Measurements from ENCODE around the gene FSTL5. TPM values are rescaled to one million over a fixed set of nuclear protein-coding genes. Genes with fewer than 3 reads are reported as not detected.

Gene FSTL5
- total RNA-seq, 1 donor from 2014 or later: 0.05 TPM

GRCh38 chr4:161583549-161583948 lies 580.3 kb downstream of the FSTL5 start:
- DNase-seq (ENCODE audit: low read depth): no peak

GRCh38 chr4:161581262-161582230 lies 582.3 kb downstream of the FSTL5 start:
- peak; percentile 8 for DNase-seq (ENCODE audit: low read depth)

GRCh38 chr4:161577579-161578301 lies 586.1 kb downstream of the FSTL5 start:
- no peak for DNase-seq (ENCODE audit: low read depth)

GRCh38 chr4:161573836-161574235 lies 590.0 kb downstream of the FSTL5 start:
- DNase-seq (ENCODE audit: low read depth): no peak

- peak; percentile 39 for DNase-seq (ENCODE audit: low read depth)
Measured at GRCh38 chr4:161564230-161564834, 599.5 kb downstream of the FSTL5 start.

- peak; percentile 76 for DNase-seq (ENCODE audit: low read depth)
Measured at GRCh38 chr4:161555689-161556660, 607.8 kb downstream of the FSTL5 start.

- DNase-seq (ENCODE audit: low read depth): peak; percentile 59
Measured at GRCh38 chr4:161554372-161554990, 609.3 kb downstream of the FSTL5 start.

GRCh38 chr4:161546902-161547301 lies 616.9 kb downstream of the FSTL5 start:
- no peak for DNase-seq (ENCODE audit: low read depth)

GRCh38 chr4:161540265-161540664 lies 623.5 kb downstream of the FSTL5 start:
- DNase-seq (ENCODE audit: low read depth): no peak

- no peak for DNase-seq (ENCODE audit: low read depth)
Measured at GRCh38 chr4:161538941-161539340, 624.9 kb downstream of the FSTL5 start.

GRCh38 chr4:161530710-161531109 lies 633.1 kb downstream of the FSTL5 start:
- no peak for DNase-seq (ENCODE audit: low read depth)

GRCh38 chr4:161525121-161525520 lies 638.7 kb downstream of the FSTL5 start:
- DNase-seq (ENCODE audit: low read depth): no peak

GRCh38 chr4:161522031-161522430 lies 641.8 kb downstream of the FSTL5 start:
- no peak for DNase-seq (ENCODE audit: low read depth)

- no peak for DNase-seq (ENCODE audit: low read depth)
Measured at GRCh38 chr4:161519611-161520010, 644.2 kb downstream of the FSTL5 start.

GRCh38 chr4:161517941-161518340 lies 645.9 kb downstream of the FSTL5 start:
- DNase-seq (ENCODE audit: low read depth): no peak

- no peak for DNase-seq (ENCODE audit: low read depth)
Measured at GRCh38 chr4:161505141-161505540, 658.7 kb downstream of the FSTL5 start.

- DNase-seq (ENCODE audit: low read depth): no peak
Measured at GRCh38 chr4:161498155-161498554, 665.6 kb downstream of the FSTL5 start.

- no peak for DNase-seq (ENCODE audit: low read depth)
Measured at GRCh38 chr4:161486461-161486860, 677.3 kb downstream of the FSTL5 start.

GRCh38 chr4:161466316-161466715 lies 697.5 kb downstream of the FSTL5 start:
- DNase-seq (ENCODE audit: low read depth): no peak

GRCh38 chr4:161463436-161463835 lies 700.4 kb downstream of the FSTL5 start:
- DNase-seq (ENCODE audit: low read depth): no peak

- no peak for DNase-seq (ENCODE audit: low read depth)
Measured at GRCh38 chr4:161457906-161458305, 705.9 kb downstream of the FSTL5 start.

All from renal cortical epithelial cell (primary cell).